Nephron (organoid): ENCODE data around the gene CETN2.
"Not testable (repeated sequence)": the region's sequence is repeated elsewhere in the genome, so short reads cannot be mapped to it uniquely, and the experiment has no call there.

Source experiments
- H3K27ac Mint-ChIP-seq, 3 experiments: 2 replicates each; pipeline ENCODE4 v1.8.0; 2020; ENCODE audit warnings: mixed read lengths in 3 of 3, mild to moderate bottlenecking in 2 of 3, moderate library complexity in 1 of 3
- H3K27me3 Mint-ChIP-seq: 2 replicates; pipeline ENCODE4 v1.8.0; 2021; ENCODE audit warnings: low read depth, mild to moderate bottlenecking, moderate library complexity, mixed read lengths
- H3K36me3 Mint-ChIP-seq: 2 replicates; pipeline ENCODE4 v1.8.0; 2020; ENCODE audit warnings: low read depth, mixed read lengths
- H3K4me1 Mint-ChIP-seq: 2 replicates; pipeline ENCODE4 v1.8.0; 2020; ENCODE audit warnings: mixed read lengths
- H3K4me3 Mint-ChIP-seq, 3 experiments: 2 replicates each; pipeline ENCODE4 v1.8.0; 2020; ENCODE audit warnings: mild to moderate bottlenecking in 3 of 3, mixed read lengths in 3 of 3, moderate library complexity in 2 of 3
- H3K9me3 Mint-ChIP-seq: 2 replicates; pipeline ENCODE4 v1.8.0; 2020; ENCODE audit warnings: mixed read lengths
- TF ChIP-seq, protein P1 (sequence below), 3 experiments: fragments of 200-600 bp; sonication (generic); IDR thresholded peaks; one replicate each; pipeline ENCODE4 v1.5.0; 2021; ENCODE audit warnings: antibody characterized with exemption in 3 of 3; ENCODE audit not compliant: unreplicated experiment in 3 of 3

Gene CETN2

DNA sequence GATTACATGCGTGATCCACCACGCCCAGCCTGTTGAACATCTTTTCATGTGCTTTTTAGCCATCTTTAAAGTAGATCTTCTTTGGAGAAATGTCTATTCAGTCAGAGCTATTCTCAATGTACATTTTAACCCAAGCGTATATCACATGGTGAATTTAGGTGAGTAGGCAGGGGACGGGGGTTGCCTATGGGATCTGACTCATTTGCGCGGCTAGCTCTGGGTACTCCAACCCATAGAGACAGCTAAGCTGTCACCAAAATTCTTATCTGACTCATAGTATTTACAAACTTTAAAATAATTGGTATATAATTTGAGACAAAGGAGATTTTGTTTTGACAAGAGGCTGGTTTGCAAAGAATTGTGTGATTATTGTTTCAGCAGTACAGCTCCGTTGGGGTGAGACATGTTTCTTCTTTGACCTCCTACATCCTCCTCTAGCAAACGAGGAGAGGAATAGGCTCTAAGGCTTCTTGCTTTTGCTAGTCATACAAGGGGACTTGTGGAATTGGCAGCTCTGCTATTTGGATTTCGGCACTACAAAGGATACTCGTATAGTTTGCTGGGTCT, 12.3 kb upstream of the CETN2 start:
- no peaks in the 10 kb centered on the region for H3K4me1 Mint-ChIP-seq
- H3K36me3 Mint-ChIP-seq, result peaks cover 34% of the 10 kb centered on the region

DNA sequence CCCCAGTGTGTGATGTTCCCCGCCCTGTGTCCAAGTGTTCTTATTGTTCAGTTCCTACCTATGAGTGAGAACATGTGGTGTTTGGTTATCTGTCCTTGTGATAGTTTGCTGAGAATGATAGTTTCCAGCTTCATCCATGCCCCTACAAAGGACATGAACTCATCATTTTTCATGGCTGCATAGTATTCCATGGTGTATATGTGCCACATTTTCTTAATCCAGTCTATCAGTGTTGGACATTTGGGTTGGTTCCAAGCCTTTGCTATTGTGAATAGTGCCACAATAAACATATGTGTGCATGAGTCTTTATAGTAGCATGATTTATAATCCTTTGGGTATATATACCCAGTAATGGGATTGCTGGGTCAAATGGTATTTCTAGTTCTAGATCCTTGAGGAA, 4.9 kb upstream of the CETN2 start:
- H3K9me3 Mint-ChIP-seq, result peaks cover 35% of the 10 kb centered on the region
- not testable (repeated sequence) for H3K27ac Mint-ChIP-seq, H3K4me3 Mint-ChIP-seq, H3K27me3 Mint-ChIP-seq
- H3K4me1 Mint-ChIP-seq, result peaks cover 17% of the 10 kb centered on the region
- peaks cover 66% of the 10 kb centered on the region for H3K36me3 Mint-ChIP-seq

More for the DNA sequence above, 12.3 kb upstream of the CETN2 start:
- Mint-ChIP-seq H3K4me3 (no peak overlapping the region), H3K27me3 (no peaks in the 10 kb centered on the region), H3K27ac (no peak overlapping the region), H3K9me3 (peaks cover 15% of the 10 kb centered on the region)
- TF ChIP-seq, protein P1, sequence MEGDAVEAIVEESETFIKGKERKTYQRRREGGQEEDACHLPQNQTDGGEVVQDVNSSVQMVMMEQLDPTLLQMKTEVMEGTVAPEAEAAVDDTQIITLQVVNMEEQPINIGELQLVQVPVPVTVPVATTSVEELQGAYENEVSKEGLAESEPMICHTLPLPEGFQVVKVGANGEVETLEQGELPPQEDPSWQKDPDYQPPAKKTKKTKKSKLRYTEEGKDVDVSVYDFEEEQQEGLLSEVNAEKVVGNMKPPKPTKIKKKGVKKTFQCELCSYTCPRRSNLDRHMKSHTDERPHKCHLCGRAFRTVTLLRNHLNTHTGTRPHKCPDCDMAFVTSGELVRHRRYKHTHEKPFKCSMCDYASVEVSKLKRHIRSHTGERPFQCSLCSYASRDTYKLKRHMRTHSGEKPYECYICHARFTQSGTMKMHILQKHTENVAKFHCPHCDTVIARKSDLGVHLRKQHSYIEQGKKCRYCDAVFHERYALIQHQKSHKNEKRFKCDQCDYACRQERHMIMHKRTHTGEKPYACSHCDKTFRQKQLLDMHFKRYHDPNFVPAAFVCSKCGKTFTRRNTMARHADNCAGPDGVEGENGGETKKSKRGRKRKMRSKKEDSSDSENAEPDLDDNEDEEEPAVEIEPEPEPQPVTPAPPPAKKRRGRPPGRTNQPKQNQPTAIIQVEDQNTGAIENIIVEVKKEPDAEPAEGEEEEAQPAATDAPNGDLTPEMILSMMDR (IDR thresholded peaks at IDR 0.05; ENCODE audit: unreplicated experiment in 3 of 3), result no peak

DNA sequence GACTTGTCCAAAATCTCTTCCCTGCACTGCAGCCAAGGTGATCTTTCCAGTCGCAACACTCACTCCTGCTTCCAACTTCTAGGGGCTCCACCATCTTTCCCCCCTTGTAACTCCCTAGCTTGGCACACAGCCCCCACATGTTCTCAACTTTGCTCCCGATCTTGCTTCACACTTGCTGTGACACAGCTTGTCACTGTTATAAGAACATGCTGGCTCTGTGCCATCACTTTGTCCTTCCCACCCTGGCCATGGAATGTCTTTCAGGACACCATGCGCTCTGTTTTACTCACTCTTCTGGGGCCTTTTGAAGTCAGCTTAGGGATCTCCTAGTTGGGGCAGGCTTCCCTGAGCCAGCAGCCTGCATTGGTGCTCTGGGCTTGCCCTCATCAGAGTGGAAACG, 2.8 kb upstream of the CETN2 start:
- Mint-ChIP-seq H3K36me3 (peaks cover 52% of the 10 kb centered on the region), H3K9me3 (peaks cover 27% of the 10 kb centered on the region), H3K4me3 (peak overlapping the region; percentile 45 to 62 (median 46)), H3K27me3 (no peaks in the 10 kb centered on the region), H3K27ac (peak overlapping the region in 1 of 3 experiments; percentile 13), H3K4me1 (peaks cover 17% of the 10 kb centered on the region)
- TF ChIP-seq, protein P1 (IDR thresholded peaks at IDR 0.05; ENCODE audit: unreplicated experiment in 3 of 3), result no peak

DNA sequence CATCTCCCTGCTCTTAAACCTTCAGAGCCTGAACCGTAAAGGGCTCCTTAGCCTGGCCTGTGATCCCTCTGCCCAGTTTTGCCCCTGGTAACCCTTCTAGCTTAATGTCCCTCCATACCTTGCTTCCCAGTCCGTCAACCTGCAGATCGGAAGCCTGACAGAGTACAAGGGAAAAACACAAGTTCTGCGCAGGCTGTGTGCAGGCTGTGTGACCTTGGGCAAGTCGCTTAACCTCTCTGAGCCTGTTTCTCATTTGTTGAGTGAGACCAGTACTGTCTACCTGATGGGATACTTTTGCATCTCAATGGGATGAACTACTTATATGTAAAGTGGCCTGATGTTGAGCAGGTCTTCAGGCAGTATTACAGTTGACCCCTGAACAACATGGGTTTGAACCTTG, 2.0 kb upstream of the CETN2 start:
- peaks cover 45% of the 10 kb centered on the region for H3K36me3 Mint-ChIP-seq
- no peaks in the 10 kb centered on the region for H3K27me3 Mint-ChIP-seq
- peaks cover 25% of the 10 kb centered on the region for H3K9me3 Mint-ChIP-seq
- TF ChIP-seq, protein P1 (IDR thresholded peaks at IDR 0.05; ENCODE audit: unreplicated experiment in 3 of 3), result no peak
- no peak overlapping the region for H3K27ac Mint-ChIP-seq
- peaks cover 17% of the 10 kb centered on the region for H3K4me1 Mint-ChIP-seq
- H3K4me3 Mint-ChIP-seq, result peak overlapping the region; percentile 88 to 99 (median 97)

DNA sequence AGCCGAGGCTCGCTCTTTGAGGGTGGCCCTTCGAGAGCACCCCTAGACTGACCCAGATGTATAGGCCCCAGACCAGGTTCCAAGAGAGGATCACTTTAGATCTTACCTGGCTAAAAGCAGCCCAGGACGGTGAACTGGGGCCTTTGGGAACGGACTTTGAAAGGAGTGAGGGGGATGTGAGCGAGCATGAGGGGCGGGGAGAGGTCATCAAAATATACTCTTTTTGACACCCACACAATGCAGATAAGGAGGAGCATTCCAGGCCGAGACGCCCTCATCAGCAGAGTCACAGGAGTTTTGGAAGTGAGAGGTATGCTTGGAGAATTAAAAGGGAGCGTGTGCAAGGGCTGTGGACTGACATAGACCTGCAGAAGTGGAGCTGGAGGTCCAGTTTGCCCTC, 834 bp upstream of the CETN2 start:
- Mint-ChIP-seq H3K27me3 (no peaks in the 10 kb centered on the region), H3K9me3 (peaks cover 19% of the 10 kb centered on the region), H3K4me1 (peaks cover 17% of the 10 kb centered on the region), H3K27ac (peak overlapping the region in 2 of 3 experiments; percentile 30 to 96), H3K36me3 (peaks cover 35% of the 10 kb centered on the region), H3K4me3 (peak overlapping the region; percentile 88 to 99 (median 97))
- TF ChIP-seq, protein P1 (IDR thresholded peaks at IDR 0.05; ENCODE audit: unreplicated experiment in 3 of 3), result no peak

DNA sequence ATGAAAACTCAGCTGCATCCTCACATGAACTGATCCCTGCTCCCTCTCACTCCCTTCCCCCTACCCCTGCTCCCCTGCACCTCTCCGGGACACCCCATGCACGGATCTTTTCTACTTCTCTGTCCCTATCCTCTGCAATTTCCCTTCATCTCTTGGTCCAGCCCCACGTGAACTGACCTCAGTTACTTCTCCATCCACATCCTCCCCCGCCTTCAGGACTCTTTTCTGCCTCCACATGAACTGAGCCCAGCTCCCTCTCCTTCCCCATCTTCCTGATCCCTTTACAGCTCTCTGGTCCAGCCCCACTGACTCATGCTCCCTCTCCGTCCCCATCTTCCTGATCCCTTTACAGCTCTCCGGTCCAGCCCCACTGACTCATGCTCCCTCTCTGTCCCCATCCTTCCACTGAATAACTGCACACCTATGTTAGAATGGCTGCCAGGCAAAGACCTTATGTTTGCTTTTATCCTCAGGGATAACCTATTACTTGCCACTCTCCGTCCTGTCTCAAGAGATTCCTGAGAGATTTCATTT, 5.6 kb downstream of the CETN2 start:
- TF ChIP-seq, protein P1 (IDR thresholded peaks at IDR 0.05; ENCODE audit: unreplicated experiment in 3 of 3), result no peak
- H3K27me3 Mint-ChIP-seq, result no peaks in the 10 kb centered on the region
- no peaks in the 10 kb centered on the region for H3K9me3 Mint-ChIP-seq
- no peaks in the 10 kb centered on the region for H3K36me3 Mint-ChIP-seq
- no peak overlapping the region for H3K27ac Mint-ChIP-seq
- no peak overlapping the region for H3K4me3 Mint-ChIP-seq
- H3K4me1 Mint-ChIP-seq, result no peaks in the 10 kb centered on the region
